Measurements from ENCODE around the gene OXNAD1.

OXNAD1 gene

GRCh38 chr3:16279010-16279801 is 14.2 kb downstream of the OXNAD1 start:
- no peak for DNase-seq (ENCODE audit: low read depth)

- no peak for DNase-seq (ENCODE audit: low read depth)
Measured at GRCh38 chr3:16280671-16281070, 15.7 kb downstream of the OXNAD1 start.

DNA sequence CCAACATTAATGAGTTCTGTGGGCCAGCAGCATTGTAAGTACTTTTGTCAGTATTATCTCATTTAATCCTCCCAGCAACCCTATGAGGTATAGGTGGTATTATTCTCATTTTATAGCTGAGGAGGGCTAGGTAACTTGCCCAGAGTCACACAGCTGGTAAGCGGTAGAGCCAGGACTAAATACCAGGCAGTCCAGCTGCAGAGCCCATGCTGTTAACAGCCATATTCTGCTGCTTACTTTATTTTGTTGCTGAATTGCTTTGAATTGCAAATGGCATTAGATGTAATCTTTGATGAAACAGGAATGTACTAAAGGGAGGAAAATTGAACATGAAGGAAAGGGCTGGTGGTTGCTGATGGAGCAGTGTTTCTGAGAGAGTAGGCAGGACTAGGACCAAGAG is 19.6 kb downstream of the OXNAD1 start:
- no peak for DNase-seq (ENCODE audit: low read depth)

GRCh38 chr3:16286161-16286560 is 21.1 kb downstream of the OXNAD1 start:
- peak; percentile 63 for DNase-seq (ENCODE audit: low read depth)

- DNase-seq (ENCODE audit: low read depth) = no peak
Measured at GRCh38 chr3:16286751-16287543, 21.9 kb downstream of the OXNAD1 start.

GRCh38 chr3:16288664-16289063 is 23.7 kb downstream of the OXNAD1 start:
- no peak for DNase-seq (ENCODE audit: low read depth)

DNA sequence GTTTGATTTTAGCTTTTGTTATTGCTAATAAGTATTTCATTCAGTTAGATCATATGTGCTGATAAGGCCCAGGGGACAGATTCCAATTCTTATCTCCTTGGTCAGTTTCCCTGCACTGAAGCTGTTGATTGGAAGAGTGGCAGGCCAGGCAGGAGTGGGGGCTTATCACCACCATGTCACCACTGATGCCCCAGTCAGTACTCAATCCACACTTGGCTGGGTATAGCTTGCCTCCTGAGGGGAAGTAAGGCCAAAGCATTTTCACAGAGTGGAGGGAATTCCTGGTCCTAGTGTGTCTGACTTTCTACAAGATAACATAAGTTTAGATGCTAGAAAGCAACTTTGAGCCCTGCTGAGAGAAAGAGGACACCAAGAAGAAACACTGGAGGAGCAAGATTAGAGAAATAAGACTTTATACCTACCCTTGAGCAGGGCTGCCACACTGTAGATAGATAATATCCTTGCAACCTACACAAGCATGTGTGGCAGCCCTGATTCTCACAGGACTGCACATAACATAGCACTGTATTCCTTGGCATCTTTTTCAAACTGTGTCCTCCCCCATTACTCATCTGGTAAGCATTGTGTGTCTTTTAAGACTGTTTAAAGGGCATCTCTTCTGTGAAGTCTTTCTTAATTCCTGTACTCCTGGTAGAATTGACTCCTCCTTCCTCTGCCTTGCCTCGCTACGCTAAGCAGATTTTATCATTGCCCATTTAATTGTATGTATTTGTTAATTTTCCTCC is 24.3 kb downstream of the OXNAD1 start:
- DNase-seq (ENCODE audit: low read depth) = no peak

DNA sequence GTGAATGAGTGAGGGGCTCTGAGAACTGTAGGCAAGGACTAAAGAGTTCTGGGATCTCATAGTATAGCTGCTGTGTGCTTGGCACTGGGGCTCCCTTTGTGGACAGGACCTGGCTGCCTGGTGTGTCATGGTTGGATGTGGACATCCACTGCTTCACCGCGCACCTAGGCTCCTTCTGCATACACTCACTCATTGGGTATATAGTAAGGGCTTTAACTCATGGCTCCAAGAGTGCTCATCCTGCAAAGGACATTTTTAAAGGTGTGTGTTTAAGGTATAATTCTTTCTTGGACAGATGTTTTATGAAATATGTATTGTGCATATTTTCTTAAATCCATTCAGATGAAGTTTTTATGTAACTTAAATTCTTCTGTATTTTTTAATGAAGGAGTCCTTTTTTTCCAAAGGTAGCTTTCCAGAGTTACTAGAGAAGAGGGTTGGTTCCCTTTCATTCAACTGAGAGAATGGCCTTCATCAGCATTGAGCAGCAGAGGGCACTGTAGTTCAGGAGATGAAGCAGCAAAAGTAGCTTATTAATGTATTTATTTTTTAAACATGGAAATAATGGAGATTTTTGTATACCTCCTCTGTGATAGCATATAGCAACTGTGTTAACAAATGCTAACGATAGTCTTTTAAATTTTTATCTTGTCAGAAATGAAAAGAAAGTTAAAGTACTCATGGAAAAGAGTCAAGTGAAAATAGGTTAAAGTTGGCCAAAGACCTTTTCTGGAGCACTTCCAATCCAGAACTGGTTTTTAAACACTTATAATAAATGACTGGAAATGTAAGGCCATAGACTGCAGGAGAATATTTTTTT is 25.2 kb downstream of the OXNAD1 start:
- DNase-seq (ENCODE audit: low read depth) = peak; percentile 25

DNA sequence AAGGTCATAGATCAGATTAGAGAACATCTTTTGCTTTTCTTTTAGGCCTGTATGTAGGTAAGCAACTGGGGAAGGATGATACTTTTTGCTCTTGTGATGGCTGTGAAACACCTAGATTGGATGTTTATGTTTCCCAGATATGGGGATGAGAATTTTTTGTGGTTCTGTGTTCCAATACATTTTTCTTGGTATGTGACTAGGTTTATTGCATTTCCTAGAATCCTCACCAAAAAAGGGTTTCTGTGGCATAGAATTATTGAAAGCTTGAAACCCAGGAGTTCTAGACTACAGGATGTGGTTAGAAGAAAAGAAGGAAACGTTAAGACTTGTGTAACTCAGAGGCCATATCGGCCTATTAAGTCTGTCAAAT is 25.8 kb downstream of the OXNAD1 start:
- no peak for DNase-seq (ENCODE audit: low read depth)

DNA sequence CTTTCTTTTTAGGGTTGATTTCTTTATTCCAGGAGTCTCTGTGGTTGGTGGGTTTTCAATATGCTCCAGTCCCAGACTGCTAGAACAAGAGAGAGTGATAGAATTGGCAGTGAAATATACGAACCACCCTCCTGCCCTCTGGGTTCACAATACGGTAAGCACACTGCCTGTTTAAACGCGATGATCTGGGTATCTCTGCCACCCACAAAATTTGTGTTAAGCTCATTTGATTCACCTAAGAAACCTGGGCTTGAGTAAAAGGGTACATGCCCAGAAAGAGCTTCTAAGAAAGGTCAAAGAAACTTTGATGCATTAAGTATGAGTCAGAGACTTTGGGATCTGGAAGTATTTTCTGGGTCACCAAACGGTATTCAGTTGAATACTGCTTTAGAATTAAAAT is 29.8 kb downstream of the OXNAD1 start:
- no peak for DNase-seq (ENCODE audit: low read depth)

DNA sequence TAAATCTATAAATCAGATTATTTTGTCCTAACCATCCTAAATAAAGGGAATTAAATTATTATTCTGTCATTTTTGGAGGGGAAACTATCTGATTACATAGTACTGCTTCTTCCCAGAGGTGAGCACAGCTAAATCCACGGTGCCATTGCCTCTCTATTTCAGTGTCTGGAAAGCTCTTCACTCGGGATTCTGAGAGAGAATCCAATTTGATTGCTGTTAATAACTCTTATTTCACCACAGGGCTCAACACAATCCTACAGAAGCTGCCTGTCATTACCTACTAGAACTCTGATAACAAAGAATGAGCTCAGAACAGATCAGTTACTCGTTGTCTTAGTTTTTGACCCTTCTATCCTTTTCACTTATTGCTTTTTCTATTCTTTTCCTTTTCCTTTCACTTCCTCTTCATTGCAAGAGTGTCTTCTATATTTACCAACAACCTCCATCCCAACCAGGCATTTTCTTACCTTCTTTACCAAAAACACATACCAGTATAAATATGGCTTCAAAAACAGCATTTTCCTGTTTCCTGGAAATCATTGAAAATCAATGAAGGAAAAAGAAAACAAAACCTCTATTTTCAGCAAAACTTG is 30.4 kb downstream of the OXNAD1 start:
- no peak for DNase-seq (ENCODE audit: low read depth)

- no peak for DNase-seq (ENCODE audit: low read depth)
Measured at GRCh38 chr3:16297997-16298885, 33.2 kb downstream of the OXNAD1 start.

DNA sequence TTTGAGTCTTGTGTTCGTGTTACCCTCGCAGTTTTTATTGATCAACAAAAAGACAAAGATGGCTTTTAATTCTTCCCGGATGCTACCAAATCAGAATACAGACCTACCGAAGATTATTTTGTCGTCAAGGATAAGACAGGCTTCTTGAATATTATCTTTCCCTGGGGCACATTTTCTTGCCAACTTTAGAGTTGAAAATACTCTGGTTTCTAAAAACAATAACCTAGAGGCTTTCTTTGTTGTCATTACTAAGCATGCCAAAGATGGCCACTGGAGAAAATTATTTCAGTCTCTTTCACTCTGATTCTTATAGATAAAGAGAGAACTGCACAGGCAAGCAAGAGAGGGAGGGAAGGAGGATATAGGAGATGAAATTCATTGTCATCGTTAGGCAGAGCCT is 33.9 kb downstream of the OXNAD1 start:
- no peak for DNase-seq (ENCODE audit: low read depth)

DNA sequence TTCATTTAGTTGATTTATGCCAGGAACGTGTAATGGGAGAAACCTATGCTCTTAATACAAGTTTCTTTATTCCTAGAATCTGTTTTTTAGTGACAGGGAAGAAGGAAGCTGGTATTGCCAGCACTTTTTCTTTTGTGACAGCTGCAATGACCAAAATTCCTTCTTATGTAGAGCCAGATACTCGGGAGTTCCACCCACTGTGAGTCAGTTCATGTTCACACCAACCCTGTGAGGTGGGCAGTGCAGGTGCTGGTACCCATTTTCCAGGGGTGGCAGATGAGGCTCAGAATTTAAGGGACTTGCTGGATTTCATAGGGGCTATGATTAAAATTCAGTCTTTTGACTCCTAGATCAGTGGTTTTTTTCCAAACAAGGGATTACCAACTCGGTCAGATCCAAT is 34.7 kb downstream of the OXNAD1 start:
- DNase-seq (ENCODE audit: low read depth) = no peak

DNA sequence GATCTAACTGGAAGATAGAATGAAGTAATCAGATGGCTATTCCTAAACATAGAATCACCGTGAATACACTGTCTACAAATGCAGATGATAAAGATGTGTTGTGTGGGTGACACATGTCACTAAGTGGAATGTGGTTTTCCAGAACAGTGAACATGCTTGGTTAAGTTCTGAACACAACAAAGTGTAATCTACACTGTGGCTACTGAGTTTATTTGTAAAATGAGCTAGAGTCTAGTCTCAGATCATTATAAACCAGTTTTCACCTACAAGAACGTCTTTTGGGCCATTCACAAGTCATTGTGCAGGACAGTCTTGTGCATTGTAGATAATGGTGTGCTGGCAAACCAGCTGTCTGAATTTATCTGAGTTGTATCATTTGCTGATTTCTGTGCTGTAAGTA is 35.3 kb downstream of the OXNAD1 start:
- DNase-seq (ENCODE audit: low read depth) = no peak

GRCh38 chr3:16300881-16301359 is 35.9 kb downstream of the OXNAD1 start:
- DNase-seq (ENCODE audit: low read depth) = peak; percentile 32

GRCh38 chr3:16301507-16301906 is 36.5 kb downstream of the OXNAD1 start:
- no peak for DNase-seq (ENCODE audit: low read depth)

DNA sequence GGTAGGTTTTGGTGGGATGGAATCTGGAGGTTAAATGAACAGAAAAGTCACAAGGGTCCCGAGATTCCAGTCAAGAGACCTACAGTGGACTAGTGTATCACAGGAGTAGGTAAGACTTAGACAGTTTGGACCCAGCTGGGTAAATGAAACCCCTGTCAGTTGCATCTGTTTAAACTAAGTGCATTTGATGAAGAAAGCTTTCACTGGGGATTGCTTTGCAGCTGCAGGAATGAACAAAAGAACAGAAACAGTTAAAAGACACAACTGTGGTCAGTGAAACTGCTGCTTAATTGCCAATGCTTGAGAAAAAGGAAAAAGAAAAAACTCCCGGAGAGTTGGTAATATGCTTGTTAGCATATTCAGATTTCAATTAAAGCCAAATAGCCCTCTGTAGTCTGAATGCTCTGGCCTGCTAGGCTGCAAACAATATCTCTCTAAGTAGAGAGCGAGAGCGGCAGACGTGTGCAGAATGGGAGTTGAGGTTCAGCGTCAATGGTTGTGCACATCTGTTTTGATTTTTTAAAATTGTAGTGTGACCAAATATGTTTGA is 37.1 kb downstream of the OXNAD1 start:
- DNase-seq (ENCODE audit: low read depth) = no peak

DNA sequence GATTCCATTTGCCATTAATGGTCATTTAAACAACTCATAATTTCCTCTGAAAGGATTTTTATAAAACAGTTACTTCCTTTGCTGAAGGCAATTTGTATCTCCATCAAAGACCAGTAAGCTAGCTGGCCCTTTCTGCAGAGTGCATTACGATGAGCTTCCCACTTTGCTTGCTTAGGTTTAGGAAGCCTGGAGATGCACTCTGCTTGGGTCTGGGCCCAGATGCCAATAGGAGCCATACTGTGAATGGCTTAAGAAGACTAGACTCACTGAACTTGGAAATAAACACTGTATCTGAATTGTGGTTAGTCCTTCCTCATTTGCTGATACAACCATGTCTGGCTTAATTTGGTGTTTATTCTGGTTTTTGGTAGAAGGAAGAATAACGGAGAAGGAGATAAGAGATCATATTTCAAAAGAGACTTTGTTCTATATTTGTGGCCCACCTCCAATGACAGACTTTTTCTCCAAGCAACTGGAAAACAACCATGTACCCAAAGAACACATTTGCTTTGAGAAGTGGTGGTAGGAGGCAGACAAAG is 38.1 kb downstream of the OXNAD1 start:
- DNase-seq (ENCODE audit: low read depth) = no peak
